GM21737 (cell line): ENCODE data around the gene SRSF9.
A peak's percentile ranks its signal among the peaks of the same experiment; 100 is the strongest.
"Not testable (repeated sequence)": the region's sequence is repeated elsewhere in the genome, so short reads cannot be mapped to it uniquely, and the experiment has no call there.

Experiments
- ATAC-seq: cut with Tn5 transposase; IDR thresholded peaks from one replicate; pipeline ENCODE4 v1.9.1; 2021; ENCODE audit warnings: mild to moderate bottlenecking, moderate library complexity; ENCODE audit not compliant: unreplicated experiment

The SRSF9 gene

GRCh38 chr12:120453060-120453750, 16.3 kb downstream of the SRSF9 start:
- ATAC-seq, result no peak

- not testable (repeated sequence) for ATAC-seq
Measured at GRCh38 chr12:120452524-120452923, 17.0 kb downstream of the SRSF9 start.

- ATAC-seq, result no peak
Measured at GRCh38 chr12:120447992-120448391, 21.6 kb downstream of the SRSF9 start.

GRCh38 chr12:120446844-120447178, 22.7 kb downstream of the SRSF9 start:
- peak; percentile 6 for ATAC-seq

GRCh38 chr12:120445911-120446843, 23.4 kb downstream of the SRSF9 start, which contains the start of the genes GATC and TRIAP1:
Gene GATC, plus strand, starts transcription at chr12:120446444. Its CDS starts 37 bp downstream, at chr12:120446481.
Gene TRIAP1, minus strand, starts transcription at chr12:120446384. Its CDS starts 12 bp downstream, at chr12:120446372.
- ATAC-seq, result peak; percentile 77

- no peak for ATAC-seq
Measured at GRCh38 chr12:120444676-120445075, 24.9 kb downstream of the SRSF9 start.

- no peak for ATAC-seq
Measured at GRCh38 chr12:120439646-120440247, 29.8 kb downstream of the SRSF9 start.

- ATAC-seq, result no peak
Measured at GRCh38 chr12:120438495-120439198, 30.9 kb downstream of the SRSF9 start.

- ATAC-seq, result peak; percentile 93
Measured at GRCh38 chr12:120437735-120438494, 31.6 kb downstream of the SRSF9 start, which contains the start of gene COX6A1. Gene COX6A1, plus strand, starts transcription at chr12:120438113. Its CDS starts 14 bp downstream, at chr12:120438127.

- ATAC-seq, result no peak
Measured at GRCh38 chr12:120432772-120433525, 36.6 kb downstream of the SRSF9 start.

GRCh38 chr12:120429368-120429767, 40.2 kb downstream of the SRSF9 start:
- no peak for ATAC-seq

- no peak for ATAC-seq
Measured at GRCh38 chr12:120428597-120429229, 40.8 kb downstream of the SRSF9 start.

- no peak for ATAC-seq
Measured at GRCh38 chr12:120425797-120426196, 43.8 kb downstream of the SRSF9 start.

GRCh38 chr12:120422892-120423456, 46.6 kb downstream of the SRSF9 start:
- no peak for ATAC-seq

- ATAC-seq, result no peak
Measured at GRCh38 chr12:120421701-120422100, 47.8 kb downstream of the SRSF9 start.

- ATAC-seq, result no peak
Measured at GRCh38 chr12:120417917-120418580, 51.5 kb downstream of the SRSF9 start.

GRCh38 chr12:120416490-120417216, 52.9 kb downstream of the SRSF9 start:
- no peak for ATAC-seq
